CD4-positive, alpha-beta T cell treated with Interleukin-2 at 100 ng/mL for 4 hours (primary cell): Measurements from ENCODE around the gene NELFB.
A peak's percentile ranks its signal among the peaks of the same experiment; 100 is the strongest.

Experiments used
- DNase-seq: peaks from one replicate; pipeline ENCODE4 v3.0.0-alpha.2; 2020; ENCODE audit warnings: low spot score

NELFB gene

GRCh38 chr9:137314561-137315560 lies 59.7 kb downstream of the NELFB start:
- no peak for DNase-seq

GRCh38 chr9:137315581-137316011 lies 60.5 kb downstream of the NELFB start:
- no peak for DNase-seq

- DNase-seq, result no peak
Observed at GRCh38 chr9:137316012-137316981, 61.2 kb downstream of the NELFB start.

- DNase-seq, result no peak
Observed at GRCh38 chr9:137317021-137317717, 62.0 kb downstream of the NELFB start.

GRCh38 chr9:137317718-137318511 lies 62.8 kb downstream of the NELFB start:
- DNase-seq, result no peak

GRCh38 chr9:137318602-137319001 lies 63.5 kb downstream of the NELFB start:
- no peak for DNase-seq

- DNase-seq, result no peak
Observed at GRCh38 chr9:137319011-137319738, 64.0 kb downstream of the NELFB start.

- DNase-seq, result no peak
Observed at GRCh38 chr9:137319739-137320551, 64.8 kb downstream of the NELFB start.

- peak; percentile 18 for DNase-seq
Observed at GRCh38 chr9:137320555-137321384, 65.6 kb downstream of the NELFB start.

- DNase-seq, result no peak
Observed at GRCh38 chr9:137321726-137322361, 66.7 kb downstream of the NELFB start.
